Mucosa of descending colon (tissue), 3 donors: ENCODE measurements around the gene RTN3. TPM values are rescaled to one million over a fixed set of nuclear protein-coding genes. Genes with fewer than 3 reads are reported as not detected.
A peak's percentile ranks its signal among the peaks of the same experiment; 100 is the strongest.

Source experiments
- ATAC-seq: fragments of 200-7000 bp; cut with Tn5 transposase; one replicate; pipeline ENCODE4 v1.9.1; 2020; ENCODE audit warnings: mild to moderate bottlenecking, moderate library complexity
- DNase-seq, 3 donors: peaks; one replicate each; pipeline ENCODE4 v3.0.0-alpha.2; 2020
- H3K36me3 ChIP-seq: fragments of 200-600 bp; one replicate; pipeline ENCODE4 v1.8.0; 2021; ENCODE audit warnings: low read depth, mild to moderate bottlenecking
- H3K4me1 ChIP-seq: fragments of 200-600 bp; one replicate; pipeline ENCODE4 v1.8.0; 2021; ENCODE audit warnings: low read depth, mild to moderate bottlenecking
- H3K4me3 ChIP-seq: fragments of 200-600 bp; one replicate; pipeline ENCODE4 v1.8.0; 2021; ENCODE audit warnings: mild to moderate bottlenecking
- H3K9me3 ChIP-seq: fragments of 200-600 bp; one replicate; pipeline ENCODE4 v1.8.0; 2021; ENCODE audit warnings: mild to moderate bottlenecking
- CTCF ChIP-seq: fragments of 200-600 bp; IDR thresholded peaks from one replicate; pipeline ENCODE4 v1.8.0; 2022; ENCODE audit warnings: antibody characterized with exemption, mild to moderate bottlenecking
- intact Hi-C, 2 donors: fragments of 100-400 bp; cut with DNase I in 1 of 2; cut with micrococcal nuclease in 1 of 2; formaldehyde crosslinking; loops; one replicate each; pipeline versions ENCODE4 v1.11.0 to v1.11.1; 2022; cut with DNase I, micrococcal nuclease
- total RNA-seq, 3 donors: library from RNA; stranded (reverse); fragmentation: NEBNext Ultra II Directional in 2 of 3; extraction: Animal tissue kit (Norgen Biotek cat#: 25700) in 2 of 3; gene quantifications; one replicate each; pipeline versions ENCODE4 v1.2.1 to v1.2.4, GENCODE V29; 2021 to 2023
- donor health status: DM: no; HTN: no; CAD: no; lungs with moderate emphysema.
- donor health status: DM: no; HTN: no; CAD: no.
- donor health status: DM: no; HTN: yes; CAD: no.

Gene RTN3
- total RNA-seq, 3 donors from 2014 or later: 111 to 129 (median 115) TPM

- DNase-seq: peak in 2 of 3 donors; percentile 46 to 63
- intact Hi-C loops: no loop called here
- TF ChIP-seq CTCF: no peak
- ATAC-seq: no peak
- no peaks in the 10 kb centered on the region for H3K36me3 ChIP-seq
- H3K4me1 ChIP-seq: peaks cover 41% of the 10 kb centered on the region
- H3K4me3 ChIP-seq: no peak overlapping the region
- no peaks in the 10 kb centered on the region for H3K9me3 ChIP-seq
Measured at GRCh38 chr11:63765688-63766241, 84.5 kb downstream of the RTN3 start.

- peaks cover 41% of the 10 kb centered on the region for H3K4me1 ChIP-seq
- no peaks in the 10 kb centered on the region for H3K9me3 ChIP-seq
- DNase-seq: peak in 2 of 3 donors; percentile 32 to 54
- intact Hi-C loops: no loop called here
- H3K36me3 ChIP-seq: no peaks in the 10 kb centered on the region
- H3K4me3 ChIP-seq: no peak overlapping the region
- TF ChIP-seq CTCF: no peak
- ATAC-seq: no peak
Measured at GRCh38 chr11:63766531-63767235, 85.4 kb downstream of the RTN3 start.

GRCh38 chr11:63767267-63767564 is 85.9 kb downstream of the RTN3 start:
- no peaks in the 10 kb centered on the region for H3K36me3 ChIP-seq
- ATAC-seq (peak; percentile 4), DNase-seq (no peak)
- intact Hi-C loops: no loop called here
- no peak overlapping the region for H3K4me3 ChIP-seq
- no peak for TF ChIP-seq CTCF
- no peaks in the 10 kb centered on the region for H3K9me3 ChIP-seq
- peaks cover 39% of the 10 kb centered on the region for H3K4me1 ChIP-seq

- DNase-seq (peak; percentile 44 to 67 (median 50)), ATAC-seq (no peak)
- no peaks in the 10 kb centered on the region for H3K9me3 ChIP-seq
- peaks cover 34% of the 10 kb centered on the region for H3K4me1 ChIP-seq
- intact Hi-C loops: no loop called here
- no peaks in the 10 kb centered on the region for H3K36me3 ChIP-seq
- H3K4me3 ChIP-seq: peak overlapping the region; percentile 32
- no peak for TF ChIP-seq CTCF
Measured at GRCh38 chr11:63767565-63768236, 86.4 kb downstream of the RTN3 start.

GRCh38 chr11:63768237-63769041 is 87.1 kb downstream of the RTN3 start, which contains the start of gene ZFTA:
Gene ZFTA, minus strand, starts transcription at chr11:63768775. Its CDS starts 153 bp downstream, at chr11:63768622.
- Histone ChIP-seq H3K9me3 (no peaks in the 10 kb centered on the region), H3K4me3 (peak within 1 kb of the TSS; percentile 38), H3K36me3 (no peaks in the 10 kb centered on the region), H3K4me1 (peaks cover 32% of the 10 kb centered on the region)
- TF ChIP-seq CTCF: peak; percentile 82
- intact Hi-C loops: no loop called here
- DNase-seq: peak; percentile 72 to 74 (median 73)
- ATAC-seq: peak; percentile 52
